Transverse colon (tissue), 4 donors: ENCODE measurements around the gene GAD2. TPM values are rescaled to one million over a fixed set of nuclear protein-coding genes. Genes with fewer than 3 reads are reported as not detected.

Experiments used
- DNase-seq: peaks from one replicate; pipeline ENCODE4 v3.0.0-alpha.2; 2019
- H3K27ac ChIP-seq, 4 donors: fragments of 200-600 bp; sonication (generic); 2 replicates each; pipeline ENCODE4 v1.5.1; 2016 to 2018; ENCODE audit warnings: inconsistent platforms in 4 of 4
- H3K27me3 ChIP-seq: fragments of 200-600 bp; sonication (generic); 2 replicates; pipeline ENCODE4 v1.5.1; 2017; ENCODE audit warnings: inconsistent platforms
- H3K36me3 ChIP-seq, 4 donors: fragments of 200-600 bp; sonication (generic); 2 replicates each; pipeline ENCODE4 v1.5.1; 2017 to 2019; ENCODE audit warnings: inconsistent platforms in 4 of 4
- H3K4me1 ChIP-seq, 4 donors: fragments of 200-600 bp; sonication (generic); 2 replicates each; pipeline ENCODE4 v1.5.1; 2017 to 2020; ENCODE audit warnings: inconsistent platforms in 4 of 4
- H3K4me3 ChIP-seq, 4 donors: fragments of 200-600 bp; sonication (generic); 1 replicate in 1 of 4; 2 replicates in 3 of 4; pipeline versions ENCODE4 v1.5.1 to v1.6.1; 2017 to 2019; ENCODE audit warnings: inconsistent platforms in 4 of 4
- H3K9me3 ChIP-seq, 2 donors: fragments of 200-600 bp; sonication (generic); 2 replicates each; pipeline ENCODE4 v1.5.1; 2017 to 2019; ENCODE audit warnings: inconsistent platforms in 2 of 2
- CTCF ChIP-seq, 5 experiments: fragments of 200-600 bp in 3 of 5; fragments of 450-650 bp in 2 of 5; sonication (generic) in 3 of 5; IDR thresholded peaks; 1 replicate in 2 of 5; 2 replicates in 3 of 5; pipeline ENCODE4 v1.5.1; 2016 to 2017; ENCODE audit warnings: antibody characterized with exemption in 5 of 5, inconsistent platforms in 3 of 5, mild to moderate bottlenecking in 2 of 5, moderate library complexity in 1 of 5
- EP300 ChIP-seq: sonication (generic); formaldehyde crosslinking; IDR thresholded peaks from one replicate; pipeline ENCODE4 v1.6.1; 2017; ENCODE audit warnings: antibody characterized with exemption, low read depth
- POLR2A ChIP-seq: fragments of 450-650 bp; IDR thresholded peaks from one replicate; pipeline ENCODE4 v1.6.1; 2016; ENCODE audit warnings: antibody characterized with exemption, mild to moderate bottlenecking, moderate library complexity
- POLR2AphosphoS5 ChIP-seq, 3 donors: sonication (generic); formaldehyde crosslinking; IDR thresholded peaks; one replicate each; pipeline ENCODE4 v1.6.1; 2016; ENCODE audit warnings: antibody characterized with exemption in 3 of 3
- WGBS, 2 donors: methylation state at CpG; one replicate each; pipeline ENCODE4 v1.1.5; 2018; ENCODE audit warnings: low coverage in 1 of 2; 5-methylcytosine and 5-hydroxymethylcytosine counted together
- in situ Hi-C, 4 donors: fragments of 200-750 bp; cut with MboI; loops; one replicate each; pipeline versions ENCODE4 v1.15.0 to v1.15.1; 2017; ENCODE audit warnings: low sequenced_read_pairs in 3 of 4, low pct_ligation_motif_present in 1 of 4, low pct_unique_long_range_greater_than_20kb in 1 of 4
- intact Hi-C: fragments of 100-400 bp; cut with DNase I; formaldehyde crosslinking; loops from one replicate; pipeline ENCODE4 v1.15.1; 2023; ENCODE audit warnings: low total_unique reads
- total RNA-seq, 4 donors: library from RNA; depleted of rRNA; stranded (reverse); fragments of >200 nt; gene quantifications; one replicate each; pipeline ENCODE4 v1.1.0, GENCODE V29; 2016

Gene GAD2
- total RNA-seq, 4 donors from 2014 or later = not detected

- DNase-seq = no peak
- 78 to 88% methylated on average over 3 of the region's 3 CpGs for WGBS, 2 donors
- intact Hi-C loops (no loop called here), in situ Hi-C loops (no loop called here)
- H3K4me1 ChIP-seq = no peaks in the 10 kb centered on the region
- H3K36me3 ChIP-seq = no peaks in the 10 kb centered on the region
- H3K27ac ChIP-seq = no peak overlapping the region
- no peak for TF ChIP-seq CTCF (IDR thresholded peaks at IDR 0.05)
- no peak for TF ChIP-seq EP300
- TF ChIP-seq POLR2AphosphoS5 (IDR thresholded peaks at IDR 0.05) = no peak
- no peak for TF ChIP-seq POLR2A
- H3K9me3 ChIP-seq = no peaks in the 10 kb centered on the region
- H3K27me3 ChIP-seq = no peaks in the 10 kb centered on the region
- H3K4me3 ChIP-seq = no peak overlapping the region
Measured at GRCh38 chr10:26323219-26323618, 106.6 kb downstream of the GAD2 start.

GRCh38 chr10:26326851-26327250 is 110.3 kb downstream of the GAD2 start:
- H3K4me3 ChIP-seq = no peak overlapping the region
- no peak overlapping the region for H3K27ac ChIP-seq
- in situ Hi-C loops (loop anchor here in 3 of 4 donors (25.0 kb wide), 3 partner anchors 235 to 560 kb away; partner anchors contain the start of gene PDSS1 (in 1 of the 3)), intact Hi-C loops (no loop called here)
- no peak for DNase-seq
- H3K27me3 ChIP-seq = no peaks in the 10 kb centered on the region
- H3K36me3 ChIP-seq = no peaks in the 10 kb centered on the region
- TF ChIP-seq POLR2AphosphoS5 (IDR thresholded peaks at IDR 0.05) = no peak
- TF ChIP-seq CTCF (IDR thresholded peaks at IDR 0.05) = no peak
- no peak for TF ChIP-seq POLR2A
- TF ChIP-seq EP300 = no peak
- H3K9me3 ChIP-seq = no peaks in the 10 kb centered on the region
- no peaks in the 10 kb centered on the region for H3K4me1 ChIP-seq
- 59 to 70% methylated on average over 3 of the region's 3 CpGs for WGBS, 2 donors

GRCh38 chr10:26327811-26328210 is 111.2 kb downstream of the GAD2 start:
- in situ Hi-C loops (loop anchor here in 3 of 4 donors (25.0 kb wide), 3 partner anchors 234 to 559 kb away; partner anchors contain the start of gene PDSS1 (in 1 of the 3)), intact Hi-C loops (no loop called here)
- 60 to 90% methylated on average over 1 to 4 of the region's 4 CpGs for WGBS, 2 donors

GRCh38 chr10:26331371-26331770 is 114.8 kb downstream of the GAD2 start:
- in situ Hi-C loops = loop anchor here in 3 of 4 donors (10.0 to 25.0 kb wide), 5 partner anchors 223 to 556 kb away; partner anchors contain the start of gene PDSS1 (in 1 of the 3)
- Histone ChIP-seq H3K9me3 (peaks cover 0 to 7% of the 10 kb centered on the region in 2 donors), H3K27ac (no peak overlapping the region), H3K4me1 (no peaks in the 10 kb centered on the region), H3K36me3 (no peaks in the 10 kb centered on the region), H3K27me3 (no peaks in the 10 kb centered on the region), H3K4me3 (no peak overlapping the region)
- intact Hi-C loops = no loop called here
- no peak for TF ChIP-seq POLR2AphosphoS5 (IDR thresholded peaks at IDR 0.05)
- TF ChIP-seq EP300 = no peak
- TF ChIP-seq POLR2A = no peak
- TF ChIP-seq CTCF (IDR thresholded peaks at IDR 0.05) = no peak
- 69 to 76% methylated on average over 3 of the region's 3 CpGs for WGBS, 2 donors
- no peak for DNase-seq

More at GRCh38 chr10:26327811-26328210, 111.2 kb downstream of the GAD2 start:
- DNase-seq = no peak
- no peaks in the 10 kb centered on the region for H3K27me3 ChIP-seq
- TF ChIP-seq POLR2A (no peak), POLR2AphosphoS5 (IDR thresholded peaks at IDR 0.05) (no peak), EP300 (no peak), CTCF (IDR thresholded peaks at IDR 0.05) (no peak)
- H3K9me3 ChIP-seq = no peaks in the 10 kb centered on the region
- H3K27ac ChIP-seq = no peak overlapping the region
- H3K4me1 ChIP-seq = no peaks in the 10 kb centered on the region
- H3K36me3 ChIP-seq = no peaks in the 10 kb centered on the region
- no peak overlapping the region for H3K4me3 ChIP-seq
